Dermis blood vessel endothelial cell (primary cell): ENCODE measurements around the gene FAM168A. TPM values are rescaled to one million over a fixed set of nuclear protein-coding genes. Genes with fewer than 3 reads are reported as not detected.
"Not testable (repeated sequence)": the region's sequence is repeated elsewhere in the genome, so short reads cannot be mapped to it uniquely, and the experiment has no call there.

Experiments
- DNase-seq: peaks from one replicate; pipeline ENCODE4 v3.0.0; 2010
- total RNA-seq: library from RNA; depleted of rRNA; stranded (reverse); fragments of >200 nt; gene quantifications from 2 replicates; pipeline ENCODE4 v1.2.3, GENCODE V29; 2014

Gene FAM168A
- total RNA-seq, 1 donor from 2014 or later: 12.1 TPM

GRCh38 chr11:73592640-73593039 lies 5.3 kb downstream of the FAM168A start:
- no peak for DNase-seq

DNA sequence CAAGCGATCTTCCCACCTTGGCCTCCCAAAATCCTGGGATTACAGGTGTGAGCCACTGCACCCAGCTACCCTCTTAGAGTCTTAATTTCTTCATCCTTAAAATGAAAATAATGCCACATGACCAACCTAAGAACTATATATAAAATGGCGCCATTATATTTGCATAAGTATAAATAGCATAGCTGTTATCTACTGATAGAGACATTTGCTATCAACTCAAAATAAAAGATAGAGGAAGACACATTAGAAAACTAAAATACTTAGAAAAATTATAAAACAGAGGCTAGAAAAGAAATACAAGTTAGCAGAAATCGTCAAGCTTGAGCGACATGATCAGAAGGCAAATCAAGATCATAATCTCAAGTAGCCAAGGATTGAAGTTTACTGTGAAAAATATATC lies 6.2 kb downstream of the FAM168A start:
- DNase-seq: no peak

DNA sequence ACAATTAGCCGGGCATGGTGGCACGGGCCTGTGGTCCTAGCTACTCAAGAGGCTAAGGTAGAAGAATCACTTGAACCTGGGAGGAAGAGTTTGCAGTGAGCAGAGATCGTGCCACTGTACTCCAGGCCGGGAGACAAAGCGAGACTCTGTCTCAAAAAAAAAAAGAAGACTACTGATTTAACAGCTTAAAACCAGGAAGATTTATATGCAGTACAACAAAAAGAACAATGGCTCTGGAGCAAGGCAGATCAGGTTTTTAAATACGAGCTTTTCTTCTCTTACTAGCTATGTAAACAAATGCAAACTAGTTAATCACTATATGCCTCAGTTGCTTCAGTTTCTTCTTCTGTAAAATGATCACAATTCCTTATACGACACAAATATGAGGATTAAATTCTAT lies 6.9 kb downstream of the FAM168A start:
- DNase-seq: no peak

DNA sequence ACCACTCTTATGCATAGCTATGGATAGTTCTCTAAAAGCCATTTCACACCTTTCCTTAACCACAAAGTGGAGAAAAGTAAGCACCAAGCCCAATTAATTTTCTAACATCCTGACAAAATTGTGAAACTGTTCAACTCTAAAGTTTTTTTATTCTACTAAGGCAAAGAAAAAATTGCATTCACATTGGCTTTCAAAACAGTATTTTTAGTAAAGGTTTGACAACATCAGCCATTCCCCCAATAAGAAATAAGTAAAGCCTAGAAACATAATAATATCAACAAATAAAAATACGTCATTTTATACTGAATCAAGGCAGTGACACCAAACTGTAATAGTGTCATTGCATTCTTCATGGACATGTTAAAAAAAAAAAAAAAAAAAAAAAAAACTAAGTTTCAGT lies 11.1 kb downstream of the FAM168A start:
- no peak for DNase-seq

- no peak for DNase-seq
These were observed 11.9 kb downstream of the FAM168A start for GRCh38 chr11:73585834-73586575.

DNA sequence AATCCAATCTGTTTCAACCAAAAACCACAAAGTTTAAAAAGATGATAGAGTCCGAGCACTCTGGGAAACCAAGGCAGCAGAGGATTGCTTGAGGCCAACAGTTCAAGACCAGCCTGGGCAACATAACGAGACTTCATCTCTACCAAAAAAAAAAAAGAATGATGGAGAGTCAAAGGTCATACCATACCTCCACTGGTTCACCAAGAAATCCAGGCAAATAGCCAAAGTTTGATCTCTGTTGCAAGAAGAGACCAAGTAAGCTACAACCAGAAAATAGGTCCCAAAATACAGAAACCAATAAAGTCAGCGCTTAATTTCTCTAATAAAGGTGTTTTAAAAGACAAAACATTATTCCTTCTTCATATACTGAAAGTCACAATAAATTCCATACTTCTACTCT lies 13.1 kb downstream of the FAM168A start:
- DNase-seq: no peak

DNA sequence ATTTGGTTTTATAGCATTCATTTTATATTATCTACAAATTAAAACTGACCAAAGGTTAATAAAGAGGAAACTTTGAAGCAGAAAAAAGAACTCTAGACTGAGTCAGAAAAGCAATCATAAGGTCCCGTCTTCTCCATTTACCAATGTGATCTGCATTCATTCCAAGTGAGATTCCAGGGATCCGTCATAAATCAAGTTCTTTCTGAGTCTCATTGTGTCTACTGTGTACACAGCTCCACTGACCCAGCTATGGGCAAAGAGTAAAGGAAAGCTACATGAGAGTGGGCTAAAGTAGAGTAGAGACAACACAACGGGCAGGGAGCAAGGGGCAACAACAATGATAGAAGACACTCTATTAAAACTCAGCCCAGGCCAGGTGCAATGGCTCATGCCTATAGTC lies 15.3 kb downstream of the FAM168A start:
- DNase-seq: no peak

DNA sequence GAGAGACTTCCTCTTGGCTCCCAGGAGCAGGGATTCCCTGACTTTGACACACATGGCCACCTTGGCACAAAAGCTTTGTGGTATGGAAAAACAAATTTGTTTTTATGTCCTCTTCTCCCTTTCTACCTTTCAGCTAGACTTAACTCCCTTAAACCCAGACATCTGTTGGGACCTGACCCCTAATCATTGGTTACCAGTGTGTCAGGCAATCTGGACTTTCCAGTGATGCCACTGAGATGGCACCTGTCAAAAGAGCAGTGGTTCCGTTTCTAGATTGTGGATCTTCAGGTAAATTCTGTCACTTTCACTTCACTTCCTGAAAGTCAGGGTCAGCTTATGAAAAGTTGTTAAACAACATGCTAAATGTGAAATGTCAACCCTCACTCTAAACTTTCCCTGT lies 17.2 kb downstream of the FAM168A start:
- DNase-seq: not testable (repeated sequence)

DNA sequence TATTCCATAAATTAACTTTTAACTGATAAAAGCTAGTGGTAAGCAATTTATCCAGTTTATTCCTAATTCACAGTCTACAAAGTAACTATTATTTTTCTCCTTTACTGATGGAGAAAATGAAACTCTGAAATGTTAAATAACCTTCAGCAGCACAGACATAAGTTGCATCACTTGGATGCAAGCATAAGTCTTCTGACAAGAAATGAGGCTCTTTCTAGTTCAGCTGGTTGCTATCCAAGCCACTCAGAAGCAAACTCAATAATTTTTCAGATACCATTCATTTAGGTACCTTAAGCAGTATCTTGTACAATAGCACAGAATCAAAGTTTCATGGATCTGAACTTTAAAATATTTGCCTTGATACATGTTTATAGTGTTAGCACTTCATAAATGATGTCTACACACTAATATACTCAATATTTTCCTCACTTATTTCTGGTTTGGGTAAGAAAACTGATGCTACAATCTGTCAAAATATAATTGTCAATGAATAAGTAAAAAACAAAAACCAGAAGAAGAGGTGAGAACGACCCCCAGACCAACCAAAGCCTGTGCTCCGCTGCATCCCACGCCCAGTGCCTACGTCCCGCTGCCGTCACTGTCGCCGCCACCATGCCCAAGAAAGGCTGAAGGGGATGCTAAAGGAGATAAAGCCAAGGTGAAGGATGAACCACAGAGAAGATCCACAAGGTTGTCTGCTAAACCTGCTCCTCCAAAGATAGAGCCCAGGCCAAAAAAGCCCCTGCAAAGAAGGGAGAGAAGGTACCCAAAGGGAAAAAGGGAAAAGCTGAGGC lies 18.1 kb downstream of the FAM168A start:
- no peak for DNase-seq

DNA sequence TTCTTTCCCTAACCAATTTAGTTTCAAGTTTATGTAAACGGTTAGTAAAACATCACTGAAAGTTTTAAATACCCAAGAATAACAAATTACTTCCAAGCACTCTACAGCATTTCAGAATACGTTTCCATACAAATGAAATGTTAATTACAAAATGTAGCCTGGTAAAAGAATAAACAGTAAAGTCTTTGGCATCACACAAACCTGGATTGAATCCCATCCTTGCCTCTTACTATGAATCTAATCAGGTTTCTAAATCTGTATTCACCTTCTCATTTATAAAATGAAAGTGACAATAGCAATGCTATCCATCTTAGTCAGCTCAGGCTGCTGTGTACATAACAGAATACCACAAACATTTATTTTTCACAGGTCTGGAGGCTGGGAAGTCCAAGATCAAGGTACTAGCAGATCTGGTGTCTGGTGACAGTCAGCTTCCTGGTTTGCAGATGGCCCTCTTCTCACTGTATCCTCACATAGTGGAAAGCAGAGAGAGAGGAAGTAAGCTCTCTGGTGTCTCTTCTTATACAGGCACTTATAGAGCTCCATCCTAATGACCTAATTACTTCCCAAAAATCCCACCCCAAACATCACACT lies 19.2 kb downstream of the FAM168A start:
- DNase-seq: no peak

- no peak for DNase-seq
These were observed 20.4 kb downstream of the FAM168A start for GRCh38 chr11:73577496-73577917.

DNA sequence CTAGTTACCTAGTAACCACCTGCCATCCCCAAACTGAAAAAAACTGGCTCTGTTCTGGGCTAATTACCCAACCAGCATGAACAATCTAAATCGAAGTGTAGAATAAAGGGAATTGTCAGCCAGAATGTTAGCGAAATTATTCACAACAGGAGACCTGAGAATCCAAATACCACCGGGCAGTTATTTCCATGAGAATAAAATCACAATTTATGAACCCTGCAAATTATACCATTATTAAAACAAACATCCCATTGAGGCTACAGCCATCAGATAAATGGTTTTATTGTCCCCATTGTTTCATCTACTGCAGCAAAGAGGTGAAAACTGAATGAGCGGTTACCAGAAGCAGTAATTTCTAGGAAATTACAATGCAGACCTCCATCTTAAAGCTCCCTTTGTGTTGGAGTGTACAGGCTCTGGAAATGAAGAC lies 21.7 kb downstream of the FAM168A start:
- DNase-seq: no peak

- not testable (repeated sequence) for DNase-seq
These were observed 25.9 kb downstream of the FAM168A start for GRCh38 chr11:73571982-73572381.

DNA sequence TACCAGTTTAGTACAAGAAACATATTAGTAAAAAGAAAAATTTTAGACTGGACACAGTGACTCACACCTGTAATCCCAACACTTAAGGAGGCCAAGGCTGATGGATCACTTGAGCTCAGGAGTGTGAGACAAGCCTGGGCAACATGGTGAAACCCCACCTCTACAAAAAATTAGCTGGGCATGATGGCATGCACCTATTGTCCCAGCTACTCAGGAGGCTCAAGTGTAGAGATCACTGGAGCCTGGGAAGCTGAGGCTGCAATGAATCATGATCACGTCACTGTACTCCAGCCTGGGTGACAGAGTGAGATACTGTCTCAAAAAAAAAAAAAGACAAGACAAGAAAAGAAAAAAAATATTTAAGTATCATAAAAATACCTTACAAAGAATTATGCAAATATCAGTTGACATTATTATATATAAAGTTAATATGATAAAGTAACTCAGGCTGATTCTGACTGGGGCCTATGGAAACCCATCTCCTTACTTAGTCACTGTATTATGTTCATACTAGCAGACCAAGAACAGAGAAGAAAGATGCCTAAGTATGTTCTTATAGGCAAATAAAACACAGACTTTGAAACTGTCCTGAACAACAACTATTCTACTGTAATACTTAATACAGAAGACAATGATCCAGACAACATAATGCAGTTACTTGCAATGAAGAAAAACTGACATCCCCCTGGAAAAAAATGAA lies 27.3 kb downstream of the FAM168A start:
- peak; percentile 52 for DNase-seq

GRCh38 chr11:73566977-73567755 lies 30.7 kb downstream of the FAM168A start:
- DNase-seq: peak; percentile 27

- DNase-seq: peak; percentile 19
These were observed 31.5 kb downstream of the FAM168A start for GRCh38 chr11:73566422-73566821.

DNA sequence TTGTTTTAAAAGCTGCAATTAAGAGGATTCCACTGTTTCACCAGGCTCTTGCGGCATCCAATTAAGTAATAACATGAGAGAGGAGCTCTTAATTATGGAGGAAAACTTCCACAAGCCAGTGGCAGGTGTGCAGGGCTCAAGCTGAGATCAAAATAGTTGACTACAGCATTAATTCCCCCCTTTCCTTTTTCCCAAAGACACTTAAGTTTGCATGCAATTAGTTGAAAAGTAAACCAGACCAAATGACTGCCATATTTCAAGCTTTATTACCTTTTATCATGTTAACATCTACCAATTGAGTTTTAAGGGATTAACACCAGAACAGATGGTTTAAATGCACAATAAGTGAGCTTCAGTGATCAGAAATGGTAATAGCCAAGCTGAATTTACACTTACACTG lies 32.1 kb downstream of the FAM168A start:
- no peak for DNase-seq

- DNase-seq: no peak
These were observed 33.0 kb downstream of the FAM168A start for GRCh38 chr11:73564903-73565302.

- DNase-seq: no peak
These were observed 34.2 kb downstream of the FAM168A start for GRCh38 chr11:73563539-73564200.

DNA sequence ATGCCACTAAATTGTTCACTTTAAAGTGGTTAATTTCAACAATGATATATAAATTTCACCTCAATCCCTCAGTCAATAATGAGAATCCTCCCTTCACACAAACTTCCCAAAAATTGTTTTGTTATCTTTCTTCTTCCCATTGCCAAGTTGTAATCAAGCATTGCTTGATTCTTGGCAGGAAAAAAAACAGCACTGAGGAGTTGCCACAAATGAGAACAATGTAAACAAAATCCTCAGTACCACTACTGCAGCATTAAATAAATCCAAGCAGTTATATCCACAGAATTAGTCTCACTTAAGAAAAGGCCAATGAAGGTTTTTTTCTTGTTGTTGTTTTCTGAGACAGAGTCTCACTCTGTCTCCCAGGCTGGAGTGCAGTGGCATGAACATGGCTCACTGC lies 38.2 kb downstream of the FAM168A start:
- DNase-seq: no peak

GRCh38 chr11:73556966-73557365 lies 40.9 kb downstream of the FAM168A start:
- peak; percentile 35 for DNase-seq

DNA sequence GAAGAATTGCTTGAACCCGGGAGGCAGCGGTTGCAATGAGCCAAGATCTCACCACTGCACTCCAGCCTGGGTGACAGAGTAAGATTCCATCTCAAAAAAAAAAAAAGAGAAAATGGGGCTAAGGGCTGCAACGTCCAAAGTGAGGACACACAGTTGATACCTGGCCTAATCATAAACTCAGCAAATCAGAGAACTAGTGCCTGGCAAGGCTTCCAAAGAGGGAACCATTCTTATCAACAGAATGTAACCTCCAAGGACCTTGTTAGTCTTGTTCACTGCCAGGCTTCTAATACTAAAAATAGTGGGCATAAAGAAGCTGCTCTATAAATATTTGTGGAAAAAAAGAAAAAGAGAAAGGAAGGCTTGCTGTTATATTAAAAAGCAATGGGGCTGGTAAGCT lies 42.3 kb downstream of the FAM168A start:
- no peak for DNase-seq
